Activated CD4-positive, CD25-positive, alpha-beta regulatory T cell (primary cell): ENCODE results near the gene CEACAM21.
"Not testable (repeated sequence)": the region's sequence is repeated elsewhere in the genome, so short reads cannot be mapped to it uniquely, and the experiment has no call there.

Experiments
- DNase-seq, 4 experiments: peaks; one replicate each; lab custom pipeline; 2025; lab: John Stamatoyannopoulos, UW

The CEACAM21 gene

DNA sequence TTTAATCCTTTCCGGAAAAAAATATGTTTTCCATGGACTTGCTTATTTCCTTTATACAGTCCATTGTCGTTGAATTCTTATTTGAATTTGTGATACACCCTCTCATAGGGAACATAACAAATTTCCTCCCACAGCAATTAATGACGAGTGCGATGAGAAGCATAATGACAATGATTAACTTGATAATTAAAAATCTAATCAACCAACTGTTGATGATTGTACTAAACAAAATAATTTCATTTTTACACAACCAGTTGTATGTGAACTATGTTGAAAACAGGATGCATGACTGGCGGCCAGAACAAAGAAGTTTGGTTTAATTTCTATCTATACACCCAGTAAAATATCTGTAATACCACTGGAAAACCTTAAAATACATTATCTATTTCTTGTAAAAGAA is 26.1 kb upstream of the CEACAM21 start:
- no peak for DNase-seq

GRCh38 chr19:41551212-41551610 is 24.8 kb upstream of the CEACAM21 start:
- no peak for DNase-seq

DNA sequence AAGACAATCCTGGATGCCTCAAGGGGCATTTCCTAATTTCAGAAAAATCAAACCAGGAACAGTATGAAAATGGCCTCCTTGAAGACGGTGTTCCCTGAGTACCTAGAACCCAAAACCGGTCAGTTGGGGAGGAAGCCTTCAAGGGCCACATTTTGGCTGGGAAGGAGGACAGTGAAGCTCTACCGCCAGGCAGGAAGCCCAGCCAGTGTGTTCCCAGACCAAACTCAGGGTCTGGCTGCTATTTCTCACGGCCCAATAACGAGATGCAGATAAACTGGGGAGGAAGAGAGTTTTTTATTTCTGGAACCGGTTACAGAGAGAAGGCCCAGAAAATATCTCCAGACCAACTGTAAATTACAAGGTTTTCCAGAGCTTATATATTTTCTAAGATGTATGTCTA is 24.3 kb upstream of the CEACAM21 start:
- DNase-seq, result no peak

GRCh38 chr19:41552558-41552957 is 23.4 kb upstream of the CEACAM21 start:
- DNase-seq, result no peak

- no peak for DNase-seq
Measured at GRCh38 chr19:41553804-41554203, 22.2 kb upstream of the CEACAM21 start.

- peak in 1 of 4 experiments; percentile 26 for DNase-seq
Measured at GRCh38 chr19:41554907-41555306, 21.1 kb upstream of the CEACAM21 start.

- DNase-seq, result no peak
Measured at GRCh38 chr19:41555748-41556147, 20.2 kb upstream of the CEACAM21 start.

GRCh38 chr19:41563854-41564514 is 12.0 kb upstream of the CEACAM21 start:
- peak in 2 of 4 experiments; percentile 26 to 29 for DNase-seq

DNA sequence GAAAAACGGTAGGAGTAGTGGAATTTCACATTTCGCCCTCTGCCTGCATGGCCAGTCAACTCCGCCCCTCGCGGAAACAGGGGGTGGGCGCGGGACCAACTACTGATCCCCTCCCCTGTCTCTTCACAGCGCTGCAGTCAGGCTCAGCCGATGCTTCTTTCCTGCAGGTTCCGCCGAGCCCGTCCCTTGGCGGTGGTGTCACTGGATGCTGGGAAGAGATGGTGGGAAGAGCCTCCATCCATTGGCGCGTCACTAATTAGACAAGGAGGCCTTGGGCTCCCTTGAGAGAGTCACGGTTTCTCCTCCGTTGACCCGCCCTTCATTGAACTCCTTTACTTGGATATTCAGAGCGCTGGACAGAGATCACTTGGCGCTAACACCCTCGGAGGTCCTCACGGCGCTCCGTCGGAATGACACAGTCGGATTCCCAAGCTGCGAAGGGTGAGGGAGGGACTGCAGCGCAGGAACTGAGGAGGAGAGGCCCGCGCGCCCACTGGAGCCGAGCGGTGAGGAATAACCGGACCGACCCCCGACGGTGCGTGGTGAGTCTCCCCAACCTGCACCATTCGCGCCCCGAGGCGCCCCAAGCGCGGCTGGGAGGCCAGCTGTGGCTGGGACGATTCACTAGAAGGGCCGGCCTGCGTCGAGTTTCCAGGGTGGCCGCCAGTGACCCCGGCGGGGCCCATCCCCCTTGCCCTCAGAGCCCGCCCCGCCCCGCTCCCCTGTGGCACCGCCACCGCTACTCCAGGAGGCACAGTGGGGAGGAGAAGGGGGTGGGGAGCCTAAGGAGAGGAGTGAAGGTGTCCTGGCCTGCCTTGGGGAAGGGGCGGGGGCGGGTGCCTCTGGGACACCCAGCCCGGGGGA is 11.2 kb upstream of the CEACAM21 start:
- DNase-seq, result no peak

GRCh38 chr19:41565379-41565720 is 10.6 kb upstream of the CEACAM21 start:
- no peak for DNase-seq

DNA sequence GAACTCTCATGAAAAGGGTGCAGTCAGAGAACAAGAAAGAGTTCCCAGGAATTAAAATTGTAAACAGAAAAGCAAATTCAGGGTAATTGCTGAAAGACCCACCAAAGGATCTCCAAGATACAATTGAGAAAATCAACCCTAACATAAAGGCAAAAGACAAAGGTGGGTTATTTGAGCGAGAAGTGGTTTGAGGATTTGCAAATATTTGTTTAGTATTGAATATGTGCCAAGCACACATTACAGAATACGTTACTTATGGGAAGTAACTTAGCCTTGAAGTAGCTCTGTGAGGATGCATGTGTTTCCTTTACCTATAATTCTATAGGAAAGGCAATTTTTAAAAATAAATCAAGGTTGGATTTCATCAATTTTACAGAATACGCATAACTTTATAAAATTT is 10.0 kb upstream of the CEACAM21 start:
- no peak for DNase-seq

DNA sequence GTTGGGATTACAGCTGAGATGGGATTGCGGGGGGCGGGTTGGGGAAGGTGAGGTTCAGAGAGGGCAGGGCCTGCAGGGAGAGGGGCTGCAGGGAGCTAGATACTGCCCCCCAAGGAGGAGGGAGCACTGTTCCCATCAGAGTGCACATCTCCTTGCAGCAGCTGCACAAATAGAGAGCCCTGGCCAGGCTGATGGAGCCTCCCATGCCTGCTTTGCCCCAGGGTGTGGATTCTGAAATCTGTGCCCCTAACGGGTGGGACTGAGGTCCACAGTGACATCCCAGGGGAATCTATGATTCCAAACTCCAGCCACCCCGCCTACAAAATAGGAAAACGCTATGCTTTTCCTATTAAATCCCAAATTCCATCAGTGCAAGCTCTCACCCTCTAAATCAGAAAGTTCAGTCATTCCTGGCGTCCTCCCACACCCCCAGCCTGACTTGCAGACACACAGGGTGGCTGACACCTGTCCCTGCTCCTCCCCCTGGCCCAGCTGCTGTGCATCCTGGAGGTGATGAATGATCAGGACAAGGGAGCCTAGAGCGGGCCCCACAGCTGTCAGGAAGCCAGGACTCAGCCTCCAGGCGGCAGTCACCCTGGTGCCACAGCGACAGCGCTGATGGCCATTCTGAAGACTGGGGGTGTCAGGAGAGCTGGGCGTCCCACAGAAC is 6.3 kb upstream of the CEACAM21 start:
- no peak for DNase-seq

DNA sequence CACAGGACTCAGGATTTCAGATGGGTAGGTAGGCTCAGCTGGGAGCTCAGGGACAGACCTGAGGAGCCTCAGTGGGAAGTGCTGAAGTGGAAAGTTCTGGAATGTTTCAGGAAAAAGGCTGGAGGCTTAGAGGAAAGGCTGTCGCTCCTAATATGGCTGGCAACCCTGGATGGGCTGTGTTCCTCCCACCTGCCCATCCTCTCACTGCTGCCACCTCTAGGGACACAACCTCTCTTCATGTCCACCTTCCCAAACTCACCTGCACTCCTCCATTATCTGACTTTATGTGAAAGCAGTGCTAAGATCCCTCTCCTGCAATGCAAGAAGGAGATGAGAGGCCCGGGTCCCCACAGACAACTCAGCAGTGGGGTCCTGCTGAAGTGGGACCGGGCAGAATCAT is 5.8 kb upstream of the CEACAM21 start:
- DNase-seq, result no peak

GRCh38 chr19:41570639-41571112 is 5.3 kb upstream of the CEACAM21 start:
- peak; percentile 68 to 78 (median 74) for DNase-seq

DNA sequence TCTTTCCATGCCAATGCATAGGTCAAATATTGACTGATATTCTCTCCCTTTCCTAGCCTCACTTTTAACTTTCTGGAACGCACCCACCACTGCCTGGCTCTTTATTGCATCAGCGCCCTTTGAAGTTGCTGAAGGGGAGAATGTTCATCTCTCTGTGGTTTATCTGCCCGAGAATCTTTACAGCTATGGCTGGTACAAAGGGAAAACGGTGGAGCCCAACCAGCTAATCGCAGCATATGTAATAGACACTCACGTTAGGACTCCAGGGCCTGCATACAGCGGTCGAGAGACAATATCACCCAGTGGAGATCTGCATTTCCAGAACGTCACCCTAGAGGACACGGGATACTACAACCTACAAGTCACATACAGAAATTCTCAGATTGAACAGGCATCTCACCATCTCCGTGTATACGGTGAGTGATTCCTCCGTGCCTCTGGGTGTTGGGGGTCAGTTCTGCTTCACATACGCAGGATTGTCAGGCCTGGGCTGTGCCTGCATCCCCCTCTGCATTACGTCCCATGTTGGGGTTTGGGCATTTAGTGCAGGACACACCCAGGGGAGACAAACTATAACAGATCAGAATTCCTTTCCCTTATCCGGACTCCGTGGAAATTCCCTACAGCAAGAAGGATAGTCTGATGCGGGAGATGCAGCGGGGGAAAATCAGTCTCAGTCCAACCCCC is 1.3 kb downstream of the CEACAM21 start:
- no peak for DNase-seq

- no peak for DNase-seq
Measured at GRCh38 chr19:41577833-41578232, 1.9 kb downstream of the CEACAM21 start.

- DNase-seq, result no peak
Measured at GRCh38 chr19:41578886-41579285, 2.9 kb downstream of the CEACAM21 start.

DNA sequence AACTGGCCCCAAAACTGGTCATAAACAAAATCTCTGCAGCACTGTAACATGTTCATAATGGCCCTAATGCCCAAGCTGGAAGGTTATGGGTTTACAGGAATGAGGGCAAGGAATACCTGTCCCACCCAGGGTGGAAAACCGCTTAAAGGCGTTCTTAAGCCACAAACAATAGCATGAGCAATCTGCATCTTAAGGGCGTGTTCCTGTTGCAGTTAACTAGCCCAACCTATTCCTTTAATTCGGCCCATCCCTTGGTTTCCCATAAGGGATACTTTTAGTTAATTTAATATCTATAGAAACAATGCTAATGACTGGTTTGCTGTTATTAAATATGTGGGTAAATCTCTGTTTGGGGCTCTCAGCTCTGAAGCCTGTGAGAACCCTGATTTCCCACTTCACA is 5.1 kb downstream of the CEACAM21 start:
- DNase-seq, result not testable (repeated sequence)

DNA sequence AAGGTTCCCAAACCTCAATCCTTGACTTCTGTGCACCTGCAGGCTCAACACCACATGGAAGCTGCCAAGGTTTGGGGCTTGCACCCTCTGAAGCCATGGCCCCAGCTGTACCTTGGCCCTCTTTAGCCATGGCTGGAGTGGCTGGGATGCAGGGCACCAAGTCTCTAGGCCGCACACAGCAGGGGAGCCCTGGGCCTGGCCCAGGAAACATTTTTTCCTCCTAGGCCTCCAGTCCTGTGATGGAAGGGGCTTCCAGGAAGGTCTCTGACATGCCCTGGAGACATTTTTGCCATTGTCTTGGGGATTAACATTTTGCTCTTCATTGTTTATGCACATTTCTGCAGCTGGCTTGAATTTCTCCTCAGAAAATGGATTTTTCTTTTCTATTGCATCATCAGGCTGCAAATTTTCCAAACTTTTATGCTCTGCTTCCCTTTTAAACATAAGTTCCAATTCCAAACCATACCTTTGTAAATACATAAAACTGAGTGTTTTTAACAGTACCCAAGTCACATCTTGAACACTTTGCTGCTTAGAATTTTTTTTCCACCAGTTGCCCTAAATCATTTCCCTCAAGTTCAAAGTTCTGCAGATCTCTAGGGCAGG is 6.7 kb downstream of the CEACAM21 start:
- not testable (repeated sequence) for DNase-seq

GRCh38 chr19:41584260-41584810 is 8.4 kb downstream of the CEACAM21 start:
- DNase-seq, result no peak

GRCh38 chr19:41584931-41585330 is 9.0 kb downstream of the CEACAM21 start:
- no peak for DNase-seq
